ENCODE data around the gene EPS15.

EPS15 gene

DNA sequence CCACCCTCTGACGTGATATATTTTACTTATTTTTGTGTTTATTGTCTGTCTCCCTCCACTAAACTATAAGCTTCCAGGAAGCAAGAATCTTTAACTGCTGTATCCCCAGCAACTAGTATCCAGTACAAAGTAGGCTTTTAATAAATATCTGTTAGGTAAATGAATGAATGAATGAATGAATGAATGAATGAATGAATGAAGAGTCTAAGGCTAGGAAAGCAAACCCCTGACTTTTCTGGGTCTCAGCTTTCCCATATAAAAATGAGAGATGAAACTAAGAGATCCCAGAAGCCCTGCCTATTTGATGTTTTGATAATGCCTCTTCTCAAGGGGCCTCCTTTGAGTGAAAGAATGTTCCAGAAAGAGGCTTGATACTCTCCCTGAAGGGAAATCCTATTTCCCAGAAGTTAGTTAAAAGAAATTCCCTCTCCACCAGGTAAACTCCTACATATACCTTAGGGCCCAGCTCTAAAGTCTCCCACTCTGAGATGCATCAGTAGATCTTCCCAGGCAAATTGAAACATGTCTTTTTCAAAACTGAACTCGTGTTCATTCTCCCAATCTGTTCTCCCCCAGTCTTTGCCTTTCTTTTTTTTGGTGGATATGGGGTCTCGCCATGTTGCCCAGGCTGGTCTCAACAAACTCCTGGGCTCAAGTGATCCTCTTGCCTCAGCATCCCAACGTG, 196.5 kb downstream of the EPS15 start:
- Histone ChIP-seq H3K4me1 (peaks cover 0 to 9% (median 3%) of the 10 kb centered on the region in 10 experiments; a peak in 5 of 20 replicates), H3K4me3 (no peak overlapping the region), H3K9me3 (replicated peaks in 1 of 11) (no peaks in the 10 kb centered on the region), H3K4me2 (no peak overlapping the region), H4K20me1 (no peaks in the 10 kb centered on the region), H3K36me3 (no peaks in the 10 kb centered on the region), H3K27ac (no peak overlapping the region), H3K9ac (no peak overlapping the region), H3K27me3 (no peaks in the 10 kb centered on the region; a peak in 1 of 22 replicates)
- no peak for TF ChIP-seq Cebpa-rat (IDR thresholded peaks at IDR 0.05)

DNA sequence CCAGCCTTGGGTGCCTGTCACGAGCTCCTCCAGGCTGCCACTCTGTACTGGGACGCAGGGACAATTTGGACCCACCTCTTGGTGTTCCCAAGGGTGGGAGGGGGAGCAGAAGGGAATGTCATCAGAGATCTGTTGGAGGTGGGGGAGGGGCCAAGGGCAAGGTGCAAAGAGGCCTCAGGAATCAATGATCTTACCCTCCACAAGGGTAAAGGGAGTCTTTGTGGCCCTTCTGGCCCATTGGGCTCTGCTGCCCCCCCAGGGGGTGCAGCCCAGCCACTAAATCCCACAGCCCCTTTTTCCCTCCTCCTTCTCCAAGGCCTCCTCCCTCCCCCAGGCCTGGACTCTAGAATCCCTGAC, 197.2 kb downstream of the EPS15 start:
- no peak for TF ChIP-seq Cebpa-rat (IDR thresholded peaks at IDR 0.05)
- H3K9ac ChIP-seq = no peak overlapping the region
- no peaks in the 10 kb centered on the region; a peak in 1 of 22 replicates for H3K27me3 ChIP-seq
- H3K36me3 ChIP-seq = no peaks in the 10 kb centered on the region
- peaks cover 0 to 10% (median 3%) of the 10 kb centered on the region in 10 experiments; a peak in 6 of 20 replicates for H3K4me1 ChIP-seq
- no peaks in the 10 kb centered on the region for H4K20me1 ChIP-seq
- H3K4me2 ChIP-seq = no peak overlapping the region
- H3K4me3 ChIP-seq = no peak overlapping the region
- H3K9me3 ChIP-seq (replicated peaks in 1 of 11) = no peaks in the 10 kb centered on the region
- no peak overlapping the region for H3K27ac ChIP-seq

DNA sequence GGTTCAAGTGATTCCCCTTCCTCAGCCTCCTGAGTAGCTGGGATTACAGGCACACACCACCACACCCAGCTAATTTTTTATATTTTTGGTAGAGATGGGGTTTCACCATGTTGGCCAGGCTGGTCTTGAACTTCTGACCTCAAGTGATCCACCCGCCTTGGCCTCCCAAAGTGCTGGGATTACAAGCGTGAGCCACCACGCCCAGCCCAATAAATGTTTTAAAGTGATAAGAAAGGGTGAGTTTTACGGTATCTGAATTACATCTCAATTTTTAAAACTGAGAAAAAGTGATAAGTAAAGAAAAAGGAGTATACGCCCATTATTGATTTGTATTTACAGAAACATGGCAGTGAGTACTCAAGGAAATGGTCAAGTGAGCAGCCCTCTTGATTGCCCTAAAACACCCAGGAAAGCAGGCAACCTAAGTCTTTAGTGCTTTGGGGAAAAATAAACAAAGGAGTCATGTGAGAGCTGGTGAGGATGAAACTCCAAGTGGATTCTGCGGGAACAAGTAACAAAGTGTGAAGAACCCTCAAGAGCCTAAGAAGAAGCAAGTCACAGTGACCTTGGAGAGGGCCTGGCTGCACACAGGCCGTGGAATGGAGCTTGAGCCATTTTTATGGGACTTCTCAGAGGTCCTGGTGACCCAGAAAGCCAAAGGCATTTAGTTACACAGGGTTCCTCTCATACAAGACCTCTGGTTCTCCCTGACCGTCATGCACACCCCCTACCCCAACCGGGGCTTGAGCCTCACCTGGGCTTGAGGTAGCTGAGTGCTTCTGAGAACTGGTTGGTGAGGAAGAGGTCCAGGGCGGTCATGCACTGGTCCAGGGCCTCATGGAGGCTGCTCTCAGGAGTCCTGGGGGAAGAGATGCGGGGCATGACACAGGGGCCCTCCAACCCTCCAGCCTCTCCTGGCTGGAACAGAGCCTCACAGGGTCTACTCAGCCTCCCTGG, 197.8 kb downstream of the EPS15 start:
- Histone ChIP-seq H4K20me1 (no peaks in the 10 kb centered on the region), H3K27me3 (no peaks in the 10 kb centered on the region), H3K27ac (no peak overlapping the region), H3K9me3 (replicated peaks in 1 of 11) (no peaks in the 10 kb centered on the region), H3K36me3 (no peaks in the 10 kb centered on the region), H3K4me2 (no peak overlapping the region), H3K9ac (no peak overlapping the region), H3K4me3 (no peak overlapping the region), H3K4me1 (peaks cover 0 to 14% (median 3%) of the 10 kb centered on the region in 10 experiments; a peak in 7 of 20 replicates)
- no peak for TF ChIP-seq Cebpa-rat (IDR thresholded peaks at IDR 0.05)

DNA sequence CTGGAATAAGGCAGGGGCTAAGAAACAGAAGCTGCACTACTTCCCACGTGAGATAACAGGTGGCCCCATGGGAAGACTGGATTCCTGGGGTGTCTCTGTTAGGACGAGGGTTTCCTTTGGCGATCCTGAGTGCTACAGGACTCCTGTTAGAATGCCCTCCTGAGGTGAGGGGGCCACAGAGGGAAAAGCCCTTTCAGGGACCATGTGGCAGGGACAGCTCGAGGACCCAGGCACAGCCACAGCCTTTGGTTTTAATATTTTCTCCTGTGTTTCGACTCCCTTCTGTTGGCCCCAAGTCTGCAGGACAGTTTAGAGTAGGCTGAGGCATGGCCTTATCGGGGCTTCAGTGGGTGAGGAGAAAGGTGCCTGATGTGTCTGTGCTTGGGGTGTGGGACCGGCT, 201.3 kb downstream of the EPS15 start:
- TF ChIP-seq Cebpa-rat (IDR thresholded peaks at IDR 0.05) = no peak
- Histone ChIP-seq H3K4me3 (no peak overlapping the region), H3K36me3 (no peaks in the 10 kb centered on the region), H3K27ac (no peak overlapping the region), H4K20me1 (no peaks in the 10 kb centered on the region), H3K27me3 (no peaks in the 10 kb centered on the region), H3K9ac (no peak overlapping the region), H3K4me1 (peaks cover 7 to 27% (median 18%) of the 10 kb centered on the region in 10 experiments; a peak in 18 of 20 replicates), H3K4me2 (no peak overlapping the region), H3K9me3 (replicated peaks in 1 of 11) (no peaks in the 10 kb centered on the region)

DNA sequence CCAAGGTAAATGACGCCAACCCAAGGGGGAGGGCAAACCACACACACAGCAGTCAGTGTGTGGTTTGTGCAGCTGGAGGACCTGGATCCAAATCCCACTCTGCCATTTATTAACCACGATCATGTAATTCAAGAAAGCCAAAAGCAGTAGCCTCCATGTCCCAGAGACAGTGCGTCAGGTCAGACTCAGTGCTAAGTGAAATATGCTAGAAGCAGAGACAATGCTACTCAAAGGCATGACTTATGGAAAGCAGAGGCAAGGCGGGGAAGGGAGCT, 202.3 kb downstream of the EPS15 start:
- no peaks in the 10 kb centered on the region for H3K36me3 ChIP-seq

DNA sequence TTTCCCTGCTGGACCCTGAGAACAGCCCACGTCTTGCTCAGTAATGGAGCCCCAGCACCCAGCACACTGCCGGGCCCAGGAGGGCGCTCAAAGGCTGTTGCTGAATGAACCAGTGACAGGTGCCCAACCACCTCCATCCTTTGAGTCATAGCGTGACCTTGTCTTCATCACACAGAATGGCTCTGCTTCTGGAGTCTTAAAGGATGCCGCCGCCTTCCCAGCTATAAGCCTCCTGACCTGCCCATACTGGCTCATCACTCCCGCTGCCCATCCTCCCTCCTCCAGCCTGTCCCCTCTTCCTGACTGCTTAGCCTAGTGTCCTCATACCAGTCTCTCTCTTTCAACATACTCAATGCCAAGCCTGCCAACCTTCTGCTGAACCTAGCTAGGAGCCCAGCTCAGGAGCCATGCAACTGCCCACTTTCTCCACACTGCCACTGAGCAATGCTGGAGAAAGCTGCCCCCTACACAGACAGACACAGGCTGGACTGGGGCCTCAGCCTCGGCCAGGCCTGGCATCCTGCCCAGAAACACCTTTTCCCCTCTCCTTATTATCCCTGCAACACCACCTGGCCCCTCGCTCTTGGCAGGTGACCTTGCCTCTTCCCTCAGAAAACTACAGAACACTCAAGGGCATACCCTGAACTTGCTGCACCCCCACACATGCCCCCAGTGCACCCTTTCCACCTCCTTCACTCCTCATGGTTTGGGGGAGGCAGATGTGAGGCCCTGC, 202.8 kb downstream of the EPS15 start:
- H3K36me3 ChIP-seq = no peaks in the 10 kb centered on the region
- H3K4me2 ChIP-seq = no peak overlapping the region
- H3K27me3 ChIP-seq = no peaks in the 10 kb centered on the region
- no peaks in the 10 kb centered on the region for H3K9me3 ChIP-seq (replicated peaks in 1 of 11)
- no peak overlapping the region for H3K9ac ChIP-seq
- no peak overlapping the region for H3K4me3 ChIP-seq
- H3K4me1 ChIP-seq = peaks cover 13 to 42% (median 21%) of the 10 kb centered on the region in 10 experiments
- no peak for TF ChIP-seq Cebpa-rat (IDR thresholded peaks at IDR 0.05)
- no peak overlapping the region for H3K27ac ChIP-seq
- no peaks in the 10 kb centered on the region for H4K20me1 ChIP-seq

More for the DNA sequence above, 202.3 kb downstream of the EPS15 start:
- Histone ChIP-seq H3K9ac (no peak overlapping the region), H3K27me3 (no peaks in the 10 kb centered on the region), H3K4me2 (no peak overlapping the region), H4K20me1 (no peaks in the 10 kb centered on the region), H3K4me3 (no peak overlapping the region), H3K4me1 (peaks cover 8 to 37% (median 18%) of the 10 kb centered on the region in 10 experiments; a peak in 18 of 20 replicates), H3K27ac (no peak overlapping the region), H3K9me3 (replicated peaks in 1 of 11) (no peaks in the 10 kb centered on the region)
- no peak for TF ChIP-seq Cebpa-rat (IDR thresholded peaks at IDR 0.05)

DNA sequence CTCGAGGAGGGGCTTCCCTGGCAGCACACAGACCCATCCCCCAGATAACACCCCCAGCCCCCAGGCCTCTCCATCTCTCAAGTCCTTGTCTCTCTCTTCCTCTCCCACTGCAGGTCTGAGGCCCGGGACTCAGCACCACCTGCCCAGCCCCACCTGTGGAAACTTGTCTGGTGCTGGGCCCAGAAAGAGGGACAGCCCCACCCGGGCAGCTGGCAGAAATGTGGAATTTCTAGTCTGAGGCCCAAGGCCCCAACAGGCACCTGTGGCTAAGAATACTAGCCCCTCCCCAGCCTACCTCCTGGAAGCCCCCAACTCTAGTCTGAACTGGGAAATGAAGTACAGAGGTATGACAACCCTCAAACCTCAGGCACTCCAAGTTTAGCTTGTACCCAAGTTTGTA, 204.1 kb downstream of the EPS15 start:
- Histone ChIP-seq H3K9ac (no peak overlapping the region; a peak in 1 of 22 replicates), H3K4me2 (peak overlapping the region in 5 of 11 experiments; percentile 55 to 79 (median 71); a peak in 10 of 22 replicates), H3K27ac (peak overlapping the region in 2 of 11 experiments; percentile 56 to 57; a peak in 3 of 22 replicates)

DNA sequence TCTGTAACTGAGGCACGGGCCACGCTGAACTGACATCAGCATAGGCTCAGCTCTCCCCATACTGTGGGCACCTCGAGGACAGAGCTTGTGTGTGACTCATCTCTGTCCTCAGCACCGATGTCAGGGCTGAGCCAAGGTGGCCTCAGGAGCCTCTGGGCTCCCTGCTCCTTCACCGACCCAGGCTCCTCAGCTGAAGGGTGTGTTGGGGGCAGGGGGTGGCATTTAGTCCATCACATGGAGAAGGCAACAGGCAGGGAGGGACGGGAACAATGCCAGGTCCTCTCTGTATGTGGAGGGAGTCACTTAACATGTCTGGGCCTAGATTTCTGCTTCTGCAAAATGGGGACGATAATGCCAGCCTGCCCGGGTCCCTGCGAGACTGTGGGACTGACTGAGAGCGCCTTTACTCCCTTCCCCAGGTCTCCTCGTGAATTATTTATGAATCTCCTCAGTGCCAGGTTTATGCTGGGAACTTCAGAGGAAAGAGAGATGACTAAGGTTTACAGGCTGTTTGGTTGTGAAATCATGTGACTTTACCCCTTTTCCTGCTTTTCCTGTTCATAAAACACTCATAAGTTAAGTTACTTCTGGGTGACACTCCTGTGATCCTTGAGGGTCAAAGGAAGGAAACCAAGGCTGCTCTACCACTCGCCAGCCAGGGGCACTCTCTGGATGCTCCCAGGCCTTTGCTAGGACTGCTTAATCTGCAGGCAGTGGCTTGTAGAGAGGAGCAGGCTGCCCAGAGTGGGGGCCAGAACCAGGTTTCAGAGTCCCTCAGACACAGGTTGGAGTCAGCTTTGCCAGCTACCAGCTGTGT, 204.9 kb downstream of the EPS15 start:
- no peaks in the 10 kb centered on the region for H4K20me1 ChIP-seq
- no peaks in the 10 kb centered on the region for H3K27me3 ChIP-seq
- peak overlapping the region in 4 of 11 experiments; percentile 6 to 46 (median 16); a peak in 5 of 22 replicates for H3K9ac ChIP-seq
- H3K4me2 ChIP-seq = peak overlapping the region in 10 of 11 experiments; percentile 24 to 79 (median 49); a peak in 19 of 22 replicates
- peaks cover 23 to 53% (median 33%) of the 10 kb centered on the region in 10 experiments for H3K4me1 ChIP-seq
- H3K4me3 ChIP-seq = no peak overlapping the region
- no peaks in the 10 kb centered on the region for H3K9me3 ChIP-seq (replicated peaks in 1 of 11)
- no peak for TF ChIP-seq Cebpa-rat (IDR thresholded peaks at IDR 0.05)
- H3K27ac ChIP-seq = peak overlapping the region in 6 of 11 experiments; percentile 42 to 62 (median 52); a peak in 11 of 22 replicates
- H3K36me3 ChIP-seq = no peaks in the 10 kb centered on the region

More for the DNA sequence above, 204.1 kb downstream of the EPS15 start:
- TF ChIP-seq Cebpa-rat (IDR thresholded peaks at IDR 0.05) = no peak
- Histone ChIP-seq H3K4me3 (no peak overlapping the region), H3K27me3 (no peaks in the 10 kb centered on the region), H3K9me3 (replicated peaks in 1 of 11) (no peaks in the 10 kb centered on the region), H4K20me1 (no peaks in the 10 kb centered on the region), H3K36me3 (no peaks in the 10 kb centered on the region), H3K4me1 (peaks cover 23 to 53% (median 33%) of the 10 kb centered on the region in 10 experiments)

Data from BLaER1 treated with 17β-estradiol and CSF1 and Interleukin-3, amounts not matched to agents 10 nM and 100 nM (cell line).